ENCODE results near the gene CREG2. TPM values are rescaled to one million over a fixed set of nuclear protein-coding genes. Genes with fewer than 3 reads are reported as not detected.

CREG2 gene
- total and polyA plus RNA-seq, 8 donors, result 0.24 to 0.98 (median 0.51) TPM; not detected in 2

GRCh38 chr2:101400048-101400447 lies 12.7 kb upstream of the CREG2 start:
- H3K9me3 ChIP-seq, result no peaks in the 10 kb centered on the region
- peaks cover 0 to 24% of the 10 kb centered on the region in 2 donors for H3K27me3 ChIP-seq
- intact Hi-C loops (cut with DNase I), result no loop called here
- H3K36me3 ChIP-seq, result no peaks in the 10 kb centered on the region
- H3K4me1 ChIP-seq, result peaks cover 0 to 20% of the 10 kb centered on the region in 2 donors
- no peak for TF ChIP-seq CTCF (IDR thresholded peaks at IDR 0.05)
- ATAC-seq (peak; percentile 53), DNase-seq (no peak)
- H3K27ac ChIP-seq, result no peak overlapping the region
- H3K4me3 ChIP-seq, result no peak overlapping the region

DNA sequence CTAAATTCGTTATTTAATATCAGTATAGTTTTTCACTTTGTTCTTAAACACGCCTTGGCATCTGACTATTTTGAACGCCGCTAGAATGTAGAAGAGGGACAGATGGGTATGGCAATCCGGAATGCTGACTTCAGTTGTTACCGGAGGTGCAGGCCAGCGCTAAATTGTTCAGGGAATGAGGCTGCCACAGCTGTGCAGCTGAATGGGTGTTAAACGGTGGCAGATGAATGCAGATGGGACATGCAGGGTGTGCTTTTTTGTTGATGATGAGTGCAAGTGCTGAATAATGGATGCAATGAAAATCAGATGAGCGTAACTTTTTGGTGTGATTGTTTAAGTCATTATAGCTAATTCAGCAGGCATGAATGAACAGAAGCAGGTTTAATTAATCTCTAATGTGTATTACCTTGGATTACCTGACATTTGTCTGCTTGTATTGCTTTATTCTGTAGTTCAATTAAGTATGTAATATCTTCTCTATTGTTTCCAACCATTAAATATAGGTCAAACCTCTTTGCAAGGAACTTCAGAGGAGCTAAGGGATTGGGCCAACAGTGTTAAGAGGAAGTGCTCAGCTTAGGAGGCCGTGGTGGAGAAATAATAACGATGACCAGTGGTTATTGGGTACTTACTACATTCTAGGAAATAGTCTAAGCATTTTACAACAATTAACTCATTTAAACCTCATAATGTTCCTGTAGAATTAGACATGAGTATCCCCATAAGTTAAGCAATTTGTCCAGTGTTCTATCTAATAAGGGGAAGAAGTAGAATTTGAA lies 11.9 kb upstream of the CREG2 start:
- DNase-seq, result no peak
- intact Hi-C loops (cut with DNase I), result no loop called here
- ATAC-seq, result peak; percentile 53
- no peak for TF ChIP-seq CTCF (IDR thresholded peaks at IDR 0.05)
- no peak overlapping the region for H3K27ac ChIP-seq
- no peaks in the 10 kb centered on the region for H3K36me3 ChIP-seq
- H3K27me3 ChIP-seq, result peaks cover 0 to 24% of the 10 kb centered on the region in 2 donors
- H3K4me1 ChIP-seq, result peaks cover 0 to 15% of the 10 kb centered on the region in 2 donors
- H3K4me3 ChIP-seq, result no peak overlapping the region
- no peaks in the 10 kb centered on the region for H3K9me3 ChIP-seq

- H3K9me3 ChIP-seq, result no peaks in the 10 kb centered on the region
- ATAC-seq (no peak), DNase-seq (no peak)
- peaks cover 0 to 24% of the 10 kb centered on the region in 2 donors for H3K27me3 ChIP-seq
- TF ChIP-seq CTCF (IDR thresholded peaks at IDR 0.05), result no peak
- intact Hi-C loops (cut with DNase I), result no loop called here
- H3K4me3 ChIP-seq, result no peak overlapping the region
- no peaks in the 10 kb centered on the region for H3K36me3 ChIP-seq
- peaks cover 0 to 15% of the 10 kb centered on the region in 2 donors for H3K4me1 ChIP-seq
- no peak overlapping the region for H3K27ac ChIP-seq
These were observed 11.0 kb upstream of the CREG2 start for GRCh38 chr2:101398116-101398821.

DNA sequence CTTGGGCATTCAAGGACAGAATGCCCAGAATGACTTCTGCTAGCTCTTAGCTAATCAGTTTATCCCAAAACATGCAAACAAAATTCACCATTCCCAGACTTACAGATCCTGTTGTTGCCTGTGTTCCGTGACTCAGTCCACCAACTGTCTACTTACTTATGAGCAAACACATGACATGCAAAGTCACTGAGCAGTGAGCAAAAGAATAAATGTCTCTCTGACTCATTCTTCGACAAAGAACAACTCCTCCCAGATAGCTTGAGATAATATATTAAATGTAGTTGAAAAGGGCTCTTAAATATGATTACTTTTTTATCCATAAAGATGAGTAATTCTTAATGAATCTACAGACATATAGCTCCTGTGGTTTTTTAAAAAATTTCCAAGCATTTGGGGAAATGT lies 9.0 kb upstream of the CREG2 start:
- TF ChIP-seq CTCF (IDR thresholded peaks at IDR 0.05), result no peak
- no peak overlapping the region for H3K4me3 ChIP-seq
- no peaks in the 10 kb centered on the region for H3K36me3 ChIP-seq
- peaks cover 0 to 15% of the 10 kb centered on the region in 2 donors for H3K4me1 ChIP-seq
- intact Hi-C loops (cut with DNase I), result no loop called here
- peaks cover 0 to 24% of the 10 kb centered on the region in 2 donors for H3K27me3 ChIP-seq
- H3K9me3 ChIP-seq, result no peaks in the 10 kb centered on the region
- H3K27ac ChIP-seq, result no peak overlapping the region
- peak; percentile 47 for ATAC-seq
- no peak for DNase-seq

All from left lung (tissue), 10 donors.